ENCODE results near the gene TBXA2R. TPM values are rescaled to one million over a fixed set of nuclear protein-coding genes. Genes with fewer than 3 reads are reported as not detected.

Gene TBXA2R
- polyA plus RNA-seq, 1 donor, result 1.3 TPM

DNA sequence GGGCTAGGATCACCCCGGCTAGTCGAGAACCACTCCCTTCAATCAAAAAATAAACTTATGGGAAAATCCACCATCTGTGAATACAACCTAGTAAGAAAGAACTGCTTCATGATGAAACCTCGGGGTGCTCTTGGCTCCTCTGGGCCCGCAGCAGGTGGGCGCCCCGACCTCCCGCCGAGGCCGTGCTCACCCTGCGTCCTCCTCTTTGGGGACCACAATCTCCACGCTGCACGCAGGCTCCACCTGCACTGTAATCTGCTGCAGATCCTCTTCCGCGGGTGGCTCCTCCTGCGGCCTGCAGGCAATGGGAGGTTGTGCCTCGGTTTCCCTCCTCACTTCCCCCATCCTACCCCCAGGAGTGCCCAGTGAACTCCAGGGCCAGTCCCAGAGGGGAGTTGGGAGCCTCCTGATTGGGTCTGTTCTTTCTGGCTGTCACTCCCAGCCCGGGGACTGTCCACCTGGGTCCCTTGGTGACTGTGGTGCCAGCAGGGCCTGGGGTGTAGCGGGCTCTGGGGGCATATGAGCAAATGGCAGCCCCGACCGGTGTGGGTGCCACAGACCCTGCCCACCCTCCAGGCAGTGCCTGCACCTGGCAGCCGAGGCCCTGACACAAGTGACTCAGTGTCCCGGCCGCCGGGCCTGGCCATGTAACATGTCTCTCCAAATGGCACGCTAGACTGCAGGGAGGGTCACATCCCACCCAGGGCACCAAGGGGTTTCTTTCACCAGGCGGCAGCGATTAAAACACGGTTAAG, 35.0 kb upstream of the TBXA2R start:
- DNase-seq, result no peak
- no CpG with 5 or more reads among the region's 28 CpGs for WGBS (ENCODE audit: insufficient coverage, low lambda C conversion rate)
- H3K27me3 ChIP-seq (ENCODE audit: control insufficient read depth, insufficient read depth, low read length), result no peaks in the 10 kb centered on the region
- H3K9me3 ChIP-seq (ENCODE audit: control insufficient read depth, low read depth, low read length), result peaks cover 7% of the 10 kb centered on the region
- H3K4me1 ChIP-seq (ENCODE audit: control insufficient read depth, insufficient read depth, low read length), result no peaks in the 10 kb centered on the region
- peaks cover 64% of the 10 kb centered on the region for H3K36me3 ChIP-seq (ENCODE audit: control insufficient read depth, insufficient read depth, low read length)
- no peak overlapping the region for H3K4me3 ChIP-seq (ENCODE audit: low read length)
- H3K27ac ChIP-seq (ENCODE audit: low read length), result no peak overlapping the region

DNA sequence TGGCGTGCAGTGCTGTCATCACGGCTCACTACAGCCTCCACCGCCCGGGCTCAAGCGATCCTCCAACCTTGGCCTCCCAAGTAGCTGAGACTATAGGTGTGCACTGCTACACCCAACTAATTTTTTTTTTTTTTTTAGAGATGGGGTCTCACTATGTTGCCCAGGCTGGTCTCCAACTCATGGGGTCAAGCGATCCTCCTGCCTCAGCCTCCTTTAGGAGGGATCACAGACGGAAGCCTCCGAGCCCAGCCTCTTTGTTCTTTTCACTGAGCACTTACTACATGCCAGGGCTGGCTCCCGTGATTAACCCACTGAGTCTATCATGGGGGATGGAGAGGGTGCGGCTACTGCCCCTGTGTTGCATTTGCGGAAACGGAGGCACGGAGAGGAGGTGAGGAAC, 32.8 kb upstream of the TBXA2R start:
- Histone ChIP-seq H3K9me3 (ENCODE audit: control insufficient read depth, low read depth, low read length) (peaks cover 7% of the 10 kb centered on the region), H3K27me3 (ENCODE audit: control insufficient read depth, insufficient read depth, low read length) (no peaks in the 10 kb centered on the region), H3K27ac (ENCODE audit: low read length) (no peak overlapping the region), H3K4me3 (ENCODE audit: low read length) (no peak overlapping the region), H3K36me3 (ENCODE audit: control insufficient read depth, insufficient read depth, low read length) (peaks cover 50% of the 10 kb centered on the region), H3K4me1 (ENCODE audit: control insufficient read depth, insufficient read depth, low read length) (no peaks in the 10 kb centered on the region)
- WGBS (ENCODE audit: insufficient coverage, low lambda C conversion rate), result 100% methylated on average over 4 of the region's 13 CpGs
- no peak for DNase-seq

DNA sequence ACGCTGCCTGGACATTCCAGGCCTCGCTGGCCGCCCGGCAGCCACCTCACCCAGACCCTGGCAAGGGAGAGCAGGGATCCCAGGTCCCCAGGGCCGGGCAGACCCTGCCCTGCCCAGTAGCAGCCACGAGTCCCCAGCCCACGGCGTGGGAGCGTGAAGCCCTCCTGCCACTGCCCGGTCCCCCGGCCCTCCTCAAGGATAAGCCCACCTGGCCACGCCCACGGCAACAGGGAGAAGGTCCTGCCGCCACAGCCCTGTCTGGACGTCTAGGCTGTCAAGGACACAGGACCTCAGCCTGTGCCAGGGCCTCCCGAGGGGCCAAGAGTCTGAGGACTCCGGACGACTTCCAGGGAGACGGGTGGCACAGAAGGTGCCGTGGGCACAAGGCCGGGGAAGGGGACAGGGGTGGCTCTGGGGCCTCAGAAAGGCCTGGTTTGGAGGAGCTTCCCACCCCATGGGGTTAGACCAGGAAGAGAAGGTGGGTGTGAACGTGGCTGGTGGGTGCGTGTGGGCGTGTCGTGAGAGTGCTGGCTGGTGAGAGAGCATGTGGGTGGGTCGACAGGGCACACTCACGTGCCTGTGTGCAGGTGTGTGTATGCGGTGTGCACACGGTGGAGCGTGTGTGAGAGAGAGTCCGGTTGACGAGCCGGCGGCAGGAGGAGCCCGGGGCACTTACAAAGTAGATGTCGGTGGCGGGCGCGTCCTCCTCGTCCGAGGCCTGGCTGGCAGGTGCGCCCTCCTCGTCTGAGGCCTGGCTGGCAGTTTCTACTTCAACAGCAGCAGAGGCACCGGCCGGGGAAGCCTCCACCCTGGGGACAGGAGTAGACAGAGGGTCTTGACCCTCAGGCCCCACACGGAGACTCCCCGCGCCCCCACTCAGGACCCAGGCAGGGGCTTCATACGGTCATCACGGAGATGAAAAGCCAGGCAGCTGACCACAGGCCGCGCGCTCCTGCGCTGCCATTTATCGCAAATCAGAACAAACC, 31.8 kb upstream of the TBXA2R start:
- no peak for DNase-seq
- Histone ChIP-seq H3K36me3 (ENCODE audit: control insufficient read depth, insufficient read depth, low read length) (peaks cover 50% of the 10 kb centered on the region), H3K27ac (ENCODE audit: low read length) (no peak overlapping the region), H3K4me1 (ENCODE audit: control insufficient read depth, insufficient read depth, low read length) (no peaks in the 10 kb centered on the region), H3K4me3 (ENCODE audit: low read length) (no peak overlapping the region), H3K27me3 (ENCODE audit: control insufficient read depth, insufficient read depth, low read length) (no peaks in the 10 kb centered on the region), H3K9me3 (ENCODE audit: control insufficient read depth, low read depth, low read length) (peaks cover 4% of the 10 kb centered on the region)
- WGBS (ENCODE audit: insufficient coverage, low lambda C conversion rate), result no CpG with 5 or more reads among the region's 55 CpGs

DNA sequence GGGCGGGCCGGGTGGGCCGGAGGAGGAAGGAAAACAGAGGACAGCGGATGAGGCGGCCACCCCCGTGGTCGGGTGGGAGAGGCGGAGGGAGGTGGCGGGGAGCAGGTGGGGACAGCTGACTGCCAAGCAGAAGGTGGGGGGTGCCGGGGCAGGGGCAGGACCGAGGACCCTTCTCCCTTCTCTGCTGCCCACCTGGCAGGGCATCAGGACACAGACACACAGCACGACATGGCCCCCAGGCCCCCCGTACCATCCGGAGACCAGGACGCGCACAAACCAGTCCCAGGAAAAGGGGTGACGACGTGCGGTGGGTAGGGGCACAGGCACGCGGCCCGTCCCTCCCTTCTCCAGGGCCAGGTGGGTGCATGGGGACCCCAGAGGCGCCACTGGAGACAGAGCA, 30.9 kb upstream of the TBXA2R start:
- H3K27ac ChIP-seq (ENCODE audit: low read length), result no peak overlapping the region
- H3K9me3 ChIP-seq (ENCODE audit: control insufficient read depth, low read depth, low read length), result no peaks in the 10 kb centered on the region
- H3K36me3 ChIP-seq (ENCODE audit: control insufficient read depth, insufficient read depth, low read length), result peaks cover 46% of the 10 kb centered on the region
- no peaks in the 10 kb centered on the region for H3K27me3 ChIP-seq (ENCODE audit: control insufficient read depth, insufficient read depth, low read length)
- WGBS (ENCODE audit: insufficient coverage, low lambda C conversion rate), result no CpG with 5 or more reads among the region's 23 CpGs
- no peak for DNase-seq
- H3K4me3 ChIP-seq (ENCODE audit: low read length), result no peak overlapping the region
- no peaks in the 10 kb centered on the region for H3K4me1 ChIP-seq (ENCODE audit: control insufficient read depth, insufficient read depth, low read length)

DNA sequence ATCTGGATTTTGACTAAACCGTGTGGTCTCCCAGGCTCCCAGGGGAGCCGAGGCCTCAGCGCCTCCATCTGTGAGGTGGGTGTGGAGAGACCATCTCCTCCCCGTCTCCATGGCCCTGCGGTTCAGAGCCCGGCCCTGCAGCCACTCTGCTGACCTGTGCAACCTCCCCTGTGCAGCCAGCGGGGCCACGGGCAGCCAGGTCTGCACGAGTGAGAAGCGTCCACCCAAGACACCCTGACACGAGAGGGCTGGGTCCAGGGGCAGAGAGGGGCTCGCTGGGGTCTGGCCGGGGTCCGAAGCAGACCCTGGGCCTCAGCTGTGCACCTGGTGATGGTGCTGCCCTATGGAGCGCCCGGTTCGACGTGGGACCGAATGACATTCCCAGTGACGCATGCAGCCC, 30.3 kb upstream of the TBXA2R start:
- Histone ChIP-seq H3K27ac (ENCODE audit: low read length) (no peak overlapping the region), H3K4me3 (ENCODE audit: low read length) (no peak overlapping the region), H3K9me3 (ENCODE audit: control insufficient read depth, low read depth, low read length) (no peaks in the 10 kb centered on the region), H3K36me3 (ENCODE audit: control insufficient read depth, insufficient read depth, low read length) (peaks cover 48% of the 10 kb centered on the region), H3K27me3 (ENCODE audit: control insufficient read depth, insufficient read depth, low read length) (no peaks in the 10 kb centered on the region), H3K4me1 (ENCODE audit: control insufficient read depth, insufficient read depth, low read length) (no peaks in the 10 kb centered on the region)
- DNase-seq, result no peak
- WGBS (ENCODE audit: insufficient coverage, low lambda C conversion rate), result no CpG with 5 or more reads among the region's 20 CpGs

DNA sequence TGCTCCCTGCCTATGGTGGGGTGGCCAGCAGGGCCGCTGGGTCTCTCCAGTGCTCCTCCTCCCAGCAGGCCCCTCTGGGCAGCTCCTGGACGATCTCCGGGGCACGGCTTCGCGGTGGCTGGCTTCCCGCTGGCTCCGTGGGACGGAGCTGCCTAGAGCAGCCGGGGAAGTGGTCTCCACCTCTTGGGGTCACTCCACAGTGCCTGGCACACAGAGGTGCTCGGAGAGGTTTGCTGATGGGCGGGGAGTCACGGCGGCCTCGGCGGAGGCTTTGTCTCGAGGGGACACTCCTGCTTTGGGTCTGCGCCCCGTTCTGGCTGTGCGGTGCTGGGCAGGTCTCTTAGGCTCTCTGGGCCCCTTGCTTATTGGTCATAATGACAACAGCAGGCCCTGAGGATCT, 29.8 kb upstream of the TBXA2R start:
- DNase-seq, result no peak
- WGBS (ENCODE audit: insufficient coverage, low lambda C conversion rate), result no CpG with 5 or more reads among the region's 20 CpGs
- Histone ChIP-seq H3K4me3 (ENCODE audit: low read length) (no peak overlapping the region), H3K27ac (ENCODE audit: low read length) (no peak overlapping the region), H3K27me3 (ENCODE audit: control insufficient read depth, insufficient read depth, low read length) (no peaks in the 10 kb centered on the region), H3K9me3 (ENCODE audit: control insufficient read depth, low read depth, low read length) (no peaks in the 10 kb centered on the region), H3K4me1 (ENCODE audit: control insufficient read depth, insufficient read depth, low read length) (no peaks in the 10 kb centered on the region), H3K36me3 (ENCODE audit: control insufficient read depth, insufficient read depth, low read length) (peaks cover 48% of the 10 kb centered on the region)

DNA sequence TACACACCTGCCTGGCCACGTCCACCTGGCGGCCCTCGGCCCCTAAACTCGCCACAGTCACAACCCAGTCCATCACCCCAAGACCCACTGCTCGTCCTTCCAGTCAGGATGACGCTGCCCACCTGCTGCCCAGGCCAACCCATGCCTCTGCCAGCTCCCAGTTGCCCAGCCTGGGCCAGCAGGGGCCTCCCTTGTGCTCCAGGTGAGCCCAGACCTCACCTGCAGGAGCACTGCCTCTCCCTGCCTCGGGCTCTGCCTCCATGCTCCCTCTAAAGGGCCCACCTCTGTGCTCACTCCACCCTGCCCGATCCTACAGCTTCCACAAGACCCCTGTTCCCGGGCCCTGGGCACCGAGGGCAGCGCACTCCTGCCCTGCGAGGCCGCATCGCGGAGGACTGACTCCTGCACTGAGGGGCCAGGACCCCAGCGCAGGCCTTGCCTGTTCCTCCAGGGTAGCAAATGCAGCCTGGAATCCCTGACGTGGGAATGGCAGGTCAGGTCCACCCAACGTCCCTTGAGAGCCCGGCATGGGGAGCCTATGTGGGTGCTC, 27.9 kb upstream of the TBXA2R start:
- Histone ChIP-seq H3K4me3 (ENCODE audit: low read length) (no peak overlapping the region), H3K4me1 (ENCODE audit: control insufficient read depth, insufficient read depth, low read length) (no peaks in the 10 kb centered on the region), H3K36me3 (ENCODE audit: control insufficient read depth, insufficient read depth, low read length) (peaks cover 39% of the 10 kb centered on the region), H3K27ac (ENCODE audit: low read length) (no peak overlapping the region), H3K27me3 (ENCODE audit: control insufficient read depth, insufficient read depth, low read length) (no peaks in the 10 kb centered on the region), H3K9me3 (ENCODE audit: control insufficient read depth, low read depth, low read length) (no peaks in the 10 kb centered on the region)
- no peak for DNase-seq
- WGBS (ENCODE audit: insufficient coverage, low lambda C conversion rate), result no CpG with 5 or more reads among the region's 19 CpGs

DNA sequence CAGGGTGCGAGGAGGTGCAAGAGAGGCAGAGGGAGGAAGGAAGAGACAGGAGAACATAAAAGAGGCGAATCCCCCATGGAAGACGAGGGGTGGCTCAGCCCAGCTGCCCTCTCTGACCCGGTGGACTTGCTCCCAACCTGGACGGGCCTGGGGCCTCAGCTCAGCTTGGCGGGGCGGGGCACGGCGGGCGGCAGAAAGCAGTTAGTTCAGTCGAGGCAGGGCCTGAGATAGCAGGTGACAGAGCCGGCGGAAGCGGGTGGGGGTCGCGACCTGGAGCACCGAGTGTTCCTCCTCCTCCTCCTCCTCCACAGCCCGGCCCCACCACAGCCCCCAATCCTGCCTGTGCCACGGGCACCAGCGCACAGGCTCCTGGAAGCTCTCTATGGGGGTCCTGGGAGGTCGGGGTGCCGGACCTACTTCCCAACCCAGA, 26.9 kb upstream of the TBXA2R start:
- DNase-seq, result no peak
- Histone ChIP-seq H3K27ac (ENCODE audit: low read length) (no peak overlapping the region), H3K36me3 (ENCODE audit: control insufficient read depth, insufficient read depth, low read length) (peaks cover 30% of the 10 kb centered on the region)

DNA sequence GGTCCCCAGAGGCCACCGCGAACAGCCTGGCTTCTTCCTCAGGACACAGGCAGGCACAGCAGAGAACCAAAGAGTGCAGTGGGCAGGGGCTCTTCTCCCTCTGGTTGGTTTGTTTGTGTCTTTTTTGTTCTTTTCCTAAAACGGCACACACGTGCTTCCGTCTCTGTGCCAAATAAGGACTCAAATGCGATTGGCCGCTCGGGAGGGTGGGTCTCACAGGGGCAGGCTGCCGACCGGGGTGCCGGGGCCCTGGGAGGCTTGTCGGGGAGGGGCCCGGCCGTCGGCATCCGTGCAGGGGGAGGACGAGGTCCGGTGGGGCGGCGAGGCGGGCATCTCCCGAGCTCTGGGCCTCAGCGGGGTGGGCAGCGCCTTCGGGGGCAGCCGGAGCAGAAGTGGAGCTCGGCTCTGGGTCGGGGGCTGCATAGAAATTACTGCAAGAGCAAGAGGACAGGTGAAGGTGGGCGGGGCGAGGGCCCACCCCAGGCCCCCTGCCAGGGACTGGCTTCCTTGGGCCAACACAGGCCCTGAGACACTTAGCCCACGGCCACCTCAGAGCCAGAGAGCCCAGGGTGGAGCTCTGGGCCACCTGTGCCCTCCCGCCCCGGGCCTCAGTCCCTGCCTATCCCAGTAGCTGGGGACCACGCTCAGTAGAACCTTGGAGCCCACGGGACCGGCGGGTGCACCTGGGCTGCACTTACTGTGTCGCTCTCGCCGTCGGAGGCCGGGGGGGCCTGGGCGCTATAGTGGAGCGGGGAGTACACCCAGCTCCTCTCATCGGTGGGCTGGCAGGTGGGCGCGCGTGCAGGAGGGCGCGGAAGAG, 26.3 kb upstream of the TBXA2R start:
- no peak overlapping the region for H3K4me3 ChIP-seq (ENCODE audit: low read length)
- no peak for DNase-seq
- H3K36me3 ChIP-seq (ENCODE audit: control insufficient read depth, insufficient read depth, low read length), result peaks cover 25% of the 10 kb centered on the region
- H3K27ac ChIP-seq (ENCODE audit: low read length), result no peak overlapping the region
- no peaks in the 10 kb centered on the region for H3K27me3 ChIP-seq (ENCODE audit: control insufficient read depth, insufficient read depth, low read length)
- H3K9me3 ChIP-seq (ENCODE audit: control insufficient read depth, low read depth, low read length), result no peaks in the 10 kb centered on the region
- no peaks in the 10 kb centered on the region for H3K4me1 ChIP-seq (ENCODE audit: control insufficient read depth, insufficient read depth, low read length)
- 60% methylated on average over 4 of the region's 50 CpGs for WGBS (ENCODE audit: insufficient coverage, low lambda C conversion rate)

More for the DNA sequence above, 26.9 kb upstream of the TBXA2R start:
- Histone ChIP-seq H3K4me1 (ENCODE audit: control insufficient read depth, insufficient read depth, low read length) (no peaks in the 10 kb centered on the region), H3K27me3 (ENCODE audit: control insufficient read depth, insufficient read depth, low read length) (no peaks in the 10 kb centered on the region), H3K4me3 (ENCODE audit: low read length) (no peak overlapping the region), H3K9me3 (ENCODE audit: control insufficient read depth, low read depth, low read length) (no peaks in the 10 kb centered on the region)
- WGBS (ENCODE audit: insufficient coverage, low lambda C conversion rate), result no CpG with 5 or more reads among the region's 22 CpGs

DNA sequence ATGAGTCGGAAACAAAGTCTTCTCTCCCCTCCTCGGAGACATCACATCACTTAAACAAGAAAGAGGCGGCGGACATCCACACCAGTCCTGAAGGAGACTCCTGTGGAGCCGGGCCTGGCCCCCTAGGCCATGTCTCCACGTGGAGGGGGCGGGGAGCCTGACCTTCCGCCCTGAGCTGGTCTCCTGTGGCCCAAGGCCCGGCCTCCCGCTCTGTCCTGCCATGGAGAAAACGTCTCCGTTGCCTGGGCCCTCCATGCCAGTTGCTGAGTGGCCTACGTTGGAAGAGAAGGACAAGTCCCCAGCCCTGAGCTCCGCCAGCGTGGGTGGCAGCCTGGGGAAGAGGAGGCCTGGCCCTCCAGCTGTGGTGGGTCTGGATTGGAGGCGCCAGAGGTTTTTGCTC, 25.4 kb upstream of the TBXA2R start:
- no CpG with 5 or more reads among the region's 16 CpGs for WGBS (ENCODE audit: insufficient coverage, low lambda C conversion rate)
- no peaks in the 10 kb centered on the region for H3K9me3 ChIP-seq (ENCODE audit: control insufficient read depth, low read depth, low read length)
- no peaks in the 10 kb centered on the region for H3K27me3 ChIP-seq (ENCODE audit: control insufficient read depth, insufficient read depth, low read length)
- no peak for DNase-seq
- no peak overlapping the region for H3K27ac ChIP-seq (ENCODE audit: low read length)
- peaks cover 3% of the 10 kb centered on the region for H3K4me1 ChIP-seq (ENCODE audit: control insufficient read depth, insufficient read depth, low read length)
- H3K36me3 ChIP-seq (ENCODE audit: control insufficient read depth, insufficient read depth, low read length), result peaks cover 20% of the 10 kb centered on the region
- no peak overlapping the region for H3K4me3 ChIP-seq (ENCODE audit: low read length)

Data from large intestine (tissue), 3 donors.